Peyer's patch (tissue), 4 donors: ENCODE results near the gene RBP5.

ENCODE experiments used
- POLR2A ChIP-seq, 2 donors: fragments of 450-650 bp; IDR thresholded peaks; one replicate each; pipeline ENCODE4 v1.5.1; 2017; ENCODE audit warnings: antibody characterized with exemption in 2 of 2, mild to moderate bottlenecking in 2 of 2, moderate library complexity in 2 of 2
- TF ChIP-seq, protein P1 (sequence below), 6 experiments: fragments of 450-650 bp in 4 of 6; fragments of 200-600 bp in 2 of 6; sonication (generic) in 1 of 6; IDR thresholded peaks; one replicate each; pipeline ENCODE4 v1.5.1; 2017 to 2019; ENCODE audit warnings: antibody characterized with exemption in 6 of 6, mild to moderate bottlenecking in 3 of 6, moderate library complexity in 1 of 6

DNA sequence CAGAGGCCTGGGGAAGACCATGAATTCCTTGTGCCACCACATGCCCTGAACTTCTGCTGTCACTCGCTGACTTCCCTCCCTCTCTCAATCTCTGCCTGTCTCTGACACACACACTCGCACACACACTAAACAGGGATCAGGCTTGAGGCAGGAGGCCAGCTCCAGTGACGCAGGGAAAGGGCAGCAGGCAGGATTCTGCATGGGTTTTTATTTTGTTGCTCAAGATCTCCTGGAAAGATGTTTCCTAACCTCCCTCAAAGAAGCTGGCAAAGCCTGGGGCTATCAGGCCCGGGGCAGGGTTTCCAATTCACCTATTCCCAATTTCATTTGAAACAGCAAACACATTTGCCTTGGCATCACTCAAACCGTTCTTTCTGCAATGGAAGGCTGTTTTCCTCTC lies 33.1 kb upstream of the RBP5 start:
- TF ChIP-seq, protein P1, sequence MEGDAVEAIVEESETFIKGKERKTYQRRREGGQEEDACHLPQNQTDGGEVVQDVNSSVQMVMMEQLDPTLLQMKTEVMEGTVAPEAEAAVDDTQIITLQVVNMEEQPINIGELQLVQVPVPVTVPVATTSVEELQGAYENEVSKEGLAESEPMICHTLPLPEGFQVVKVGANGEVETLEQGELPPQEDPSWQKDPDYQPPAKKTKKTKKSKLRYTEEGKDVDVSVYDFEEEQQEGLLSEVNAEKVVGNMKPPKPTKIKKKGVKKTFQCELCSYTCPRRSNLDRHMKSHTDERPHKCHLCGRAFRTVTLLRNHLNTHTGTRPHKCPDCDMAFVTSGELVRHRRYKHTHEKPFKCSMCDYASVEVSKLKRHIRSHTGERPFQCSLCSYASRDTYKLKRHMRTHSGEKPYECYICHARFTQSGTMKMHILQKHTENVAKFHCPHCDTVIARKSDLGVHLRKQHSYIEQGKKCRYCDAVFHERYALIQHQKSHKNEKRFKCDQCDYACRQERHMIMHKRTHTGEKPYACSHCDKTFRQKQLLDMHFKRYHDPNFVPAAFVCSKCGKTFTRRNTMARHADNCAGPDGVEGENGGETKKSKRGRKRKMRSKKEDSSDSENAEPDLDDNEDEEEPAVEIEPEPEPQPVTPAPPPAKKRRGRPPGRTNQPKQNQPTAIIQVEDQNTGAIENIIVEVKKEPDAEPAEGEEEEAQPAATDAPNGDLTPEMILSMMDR (IDR thresholded peaks at IDR 0.05): no peak
- no peak for TF ChIP-seq POLR2A (IDR thresholded peaks at IDR 0.05)
